Osteocyte (in vitro differentiated cells): ENCODE data around the gene R3HDM2. TPM values are rescaled to one million over a fixed set of nuclear protein-coding genes. Genes with fewer than 3 reads are reported as not detected.

Source experiments
- DNase-seq: peaks from one replicate; pipeline ENCODE4 v3.0.0; 2021; ENCODE audit warnings: mixed read lengths; ENCODE audit not compliant: unreplicated experiment; ENCODE audit errors: extremely low spot score
- H3K27ac Mint-ChIP-seq: one replicate; pipeline ENCODE4 v1.8.0; 2021; ENCODE audit warnings: mild to moderate bottlenecking, mixed read lengths; ENCODE audit not compliant: unreplicated experiment
- H3K27me3 Mint-ChIP-seq: one replicate; pipeline ENCODE4 v1.8.0; 2021; ENCODE audit warnings: mixed read lengths; ENCODE audit not compliant: unreplicated experiment
- H3K36me3 Mint-ChIP-seq: one replicate; pipeline ENCODE4 v1.8.0; 2021; ENCODE audit warnings: mixed read lengths; ENCODE audit not compliant: unreplicated experiment
- H3K4me1 Mint-ChIP-seq: one replicate; pipeline ENCODE4 v1.8.0; 2021; ENCODE audit warnings: mixed read lengths; ENCODE audit not compliant: unreplicated experiment
- H3K4me3 Mint-ChIP-seq: one replicate; pipeline ENCODE4 v1.8.0; 2021; ENCODE audit warnings: mild to moderate bottlenecking, moderate library complexity, mixed read lengths; ENCODE audit not compliant: unreplicated experiment
- H3K9me3 Mint-ChIP-seq: one replicate; pipeline ENCODE4 v1.8.0; 2021; ENCODE audit warnings: mixed read lengths; ENCODE audit not compliant: unreplicated experiment
- CTCF ChIP-seq: fragments of 200-600 bp; sonication (generic); IDR thresholded peaks from 2 replicates; pipeline ENCODE4 v1.5.0; 2021; ENCODE audit warnings: antibody characterized with exemption, mild to moderate bottlenecking, moderate library complexity
- total RNA-seq: library from RNA; stranded (reverse); gene quantifications from 2 replicates; pipeline ENCODE4 v1.2.1, GENCODE V29; 2021

R3HDM2 gene
- total RNA-seq, 1 donor from 2014 or later, result 65.0 TPM

DNA sequence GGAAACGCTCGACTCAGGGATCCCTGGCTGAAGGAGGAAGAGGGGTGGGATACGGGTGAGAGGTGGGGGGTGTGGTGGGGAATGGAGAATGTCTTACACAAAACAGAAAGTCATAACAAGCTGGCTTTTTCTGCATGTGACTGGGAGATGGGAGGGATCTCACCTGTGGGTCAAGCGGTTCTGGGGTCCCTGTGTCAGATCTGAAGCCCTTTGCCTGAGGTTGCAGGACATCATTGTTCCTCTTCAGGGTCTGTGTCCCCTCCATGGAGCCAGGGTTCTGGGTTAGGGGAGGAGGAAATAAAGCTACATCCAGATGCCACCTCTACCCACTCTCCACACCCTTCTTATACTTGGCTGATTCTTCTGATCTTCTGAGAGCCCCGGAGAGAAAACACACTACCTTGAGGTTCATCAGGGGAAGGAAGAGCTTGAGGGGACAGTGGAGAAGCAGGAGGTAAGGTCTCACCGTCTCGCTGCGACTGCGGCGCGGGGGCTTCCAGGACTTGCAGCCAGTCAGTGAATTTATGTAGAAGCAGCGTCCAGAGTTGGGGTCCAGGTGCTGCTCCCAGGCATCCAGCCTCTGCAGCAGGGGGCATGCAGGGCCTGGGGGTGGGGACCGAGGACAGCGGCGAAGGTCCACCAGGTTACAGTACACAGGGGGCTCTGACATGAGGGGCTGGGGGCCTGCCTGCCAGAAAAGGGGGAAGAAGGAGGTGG, 46.3 kb upstream of the R3HDM2 start:
- no peak overlapping the region for H3K4me3 Mint-ChIP-seq
- no peak overlapping the region for H3K27ac Mint-ChIP-seq
- H3K9me3 Mint-ChIP-seq, result no peaks in the 10 kb centered on the region
- TF ChIP-seq CTCF, result no peak
- DNase-seq, result peak; percentile 75
- H3K36me3 Mint-ChIP-seq, result no peaks in the 10 kb centered on the region
- H3K27me3 Mint-ChIP-seq, result peaks cover 54% of the 10 kb centered on the region
- peaks cover 13% of the 10 kb centered on the region for H3K4me1 Mint-ChIP-seq

- TF ChIP-seq CTCF, result no peak
- peaks cover 57% of the 10 kb centered on the region for H3K27me3 Mint-ChIP-seq
- H3K4me1 Mint-ChIP-seq, result peaks cover 13% of the 10 kb centered on the region
- H3K9me3 Mint-ChIP-seq, result no peaks in the 10 kb centered on the region
- no peaks in the 10 kb centered on the region for H3K36me3 Mint-ChIP-seq
- peak; percentile 75 for DNase-seq
- no peak overlapping the region for H3K27ac Mint-ChIP-seq
- H3K4me3 Mint-ChIP-seq, result peak overlapping the region; percentile 51
Measured at GRCh38 chr12:57476162-57476992, 45.5 kb upstream of the R3HDM2 start.

GRCh38 chr12:57475271-57476161, 44.7 kb upstream of the R3HDM2 start:
- Mint-ChIP-seq H3K27me3 (peaks cover 50% of the 10 kb centered on the region), H3K27ac (no peak overlapping the region), H3K9me3 (no peaks in the 10 kb centered on the region), H3K4me3 (peak overlapping the region; percentile 66), H3K36me3 (no peaks in the 10 kb centered on the region), H3K4me1 (peaks cover 13% of the 10 kb centered on the region)
- DNase-seq, result no peak
- TF ChIP-seq CTCF, result no peak

DNA sequence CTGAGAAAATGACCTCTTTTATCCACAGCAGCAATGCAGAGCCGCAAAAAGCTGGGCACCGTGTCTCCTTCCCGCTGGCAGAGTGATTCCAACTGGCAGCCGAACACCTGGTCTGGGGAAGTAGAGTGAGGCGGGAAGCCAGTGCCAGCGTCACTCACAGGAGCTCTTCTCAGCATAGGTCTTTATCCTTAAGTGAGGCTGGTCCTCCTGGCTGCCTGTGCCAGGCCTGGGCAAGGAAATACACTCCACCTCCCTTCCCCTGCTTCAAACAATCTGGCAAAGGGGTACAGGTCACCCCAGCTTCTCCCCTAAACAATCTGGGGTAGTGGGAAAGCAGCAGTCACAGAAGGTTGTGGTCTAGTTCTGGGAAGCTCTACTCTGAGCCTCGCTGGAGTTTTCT, 44.0 kb upstream of the R3HDM2 start:
- H3K4me3 Mint-ChIP-seq, result no peak overlapping the region
- H3K27ac Mint-ChIP-seq, result no peak overlapping the region
- peaks cover 47% of the 10 kb centered on the region for H3K27me3 Mint-ChIP-seq

More for the DNA sequence above, 44.0 kb upstream of the R3HDM2 start:
- Mint-ChIP-seq H3K36me3 (no peaks in the 10 kb centered on the region), H3K4me1 (peaks cover 13% of the 10 kb centered on the region), H3K9me3 (no peaks in the 10 kb centered on the region)
- no peak for TF ChIP-seq CTCF
- DNase-seq, result no peak
